ENCODE measurements around the gene SNX17. TPM values are rescaled to one million over a fixed set of nuclear protein-coding genes. Genes with fewer than 3 reads are reported as not detected.

The SNX17 gene
- total RNA-seq, 1 experiment from 2014 or later: 140 TPM

DNA sequence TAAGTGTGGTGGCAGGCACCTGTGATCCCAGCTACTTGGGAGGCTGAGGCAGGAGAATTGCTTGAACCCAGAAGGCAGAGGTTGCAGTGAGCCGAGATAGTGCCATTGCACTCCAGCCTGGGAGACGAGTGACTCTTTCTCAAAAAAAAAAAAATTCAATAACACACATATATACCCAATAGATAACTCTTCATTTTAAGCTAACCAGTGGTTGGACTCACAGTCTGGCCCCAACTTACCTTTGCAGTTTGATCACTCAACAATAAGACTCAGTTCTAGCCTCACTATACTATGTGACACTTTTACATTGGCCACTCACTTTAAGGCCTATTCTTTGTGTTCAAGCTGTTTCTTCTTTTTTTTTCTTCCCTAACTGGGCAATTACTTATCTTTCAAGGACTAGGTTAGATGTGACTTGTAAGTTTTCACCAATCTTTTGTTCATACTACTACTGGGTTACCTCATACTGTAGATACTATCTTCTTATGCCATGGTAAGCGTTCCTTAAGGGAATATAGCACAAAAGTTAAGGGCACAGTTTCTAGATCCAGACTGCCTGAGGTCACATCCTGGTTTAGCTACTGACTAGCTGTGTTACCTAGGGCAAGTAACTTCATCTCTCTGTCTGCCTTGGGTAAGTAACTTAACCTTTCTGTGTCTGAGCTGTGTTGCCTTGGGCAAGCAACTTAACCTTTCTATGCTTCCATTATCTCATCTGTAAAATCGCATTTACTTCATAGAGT, 7.6 kb upstream of the SNX17 start:
- no peak for DNase-seq (ENCODE audit: low read depth)

DNA sequence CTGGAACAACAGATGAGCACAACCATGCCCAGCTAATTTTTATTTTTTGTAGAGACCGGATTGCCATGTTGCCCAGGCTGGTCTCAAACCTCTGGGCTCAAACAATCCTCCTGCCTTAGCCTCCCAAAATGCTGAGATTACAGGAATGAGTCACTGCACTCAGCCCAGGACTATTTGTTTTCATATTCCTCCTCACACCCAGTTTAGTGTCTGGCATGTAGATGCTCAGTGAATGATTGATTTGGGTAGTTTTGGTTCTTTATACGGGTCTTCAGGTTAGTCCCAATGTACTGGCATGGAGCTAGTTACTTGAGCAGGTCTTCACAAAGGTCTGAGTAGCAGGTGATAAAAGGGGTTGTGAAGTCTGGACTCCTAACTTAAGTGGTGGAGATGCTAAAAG, 6.5 kb upstream of the SNX17 start:
- no peak for DNase-seq (ENCODE audit: low read depth)

DNA sequence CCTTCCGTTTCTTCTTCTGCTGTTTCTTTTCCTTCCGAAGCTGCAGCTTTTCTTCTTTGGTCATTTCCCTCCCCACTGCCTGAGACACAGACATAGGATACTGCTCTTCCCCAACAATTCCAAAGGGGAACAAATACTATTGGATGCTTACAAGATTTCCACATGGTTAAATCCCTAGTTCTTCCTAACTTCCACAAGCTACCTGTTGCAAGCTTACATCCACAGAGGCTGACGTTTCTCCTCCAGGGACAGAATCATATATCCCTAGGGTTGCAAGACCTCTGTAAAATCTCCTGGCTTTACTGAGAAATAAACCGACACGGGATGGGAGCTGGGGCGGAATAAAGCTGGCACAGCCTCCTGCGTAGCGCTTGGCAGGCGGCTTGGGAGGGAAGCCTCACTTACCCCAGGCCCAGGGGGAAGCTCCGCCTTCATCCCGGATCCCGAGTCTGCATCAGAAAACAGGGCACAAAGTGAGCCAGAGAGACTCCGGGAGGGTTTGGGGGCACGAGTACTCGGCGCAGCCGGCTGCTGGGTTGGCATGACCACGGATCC, 868 bp upstream of the SNX17 start:
- no peak for DNase-seq (ENCODE audit: low read depth)

DNA sequence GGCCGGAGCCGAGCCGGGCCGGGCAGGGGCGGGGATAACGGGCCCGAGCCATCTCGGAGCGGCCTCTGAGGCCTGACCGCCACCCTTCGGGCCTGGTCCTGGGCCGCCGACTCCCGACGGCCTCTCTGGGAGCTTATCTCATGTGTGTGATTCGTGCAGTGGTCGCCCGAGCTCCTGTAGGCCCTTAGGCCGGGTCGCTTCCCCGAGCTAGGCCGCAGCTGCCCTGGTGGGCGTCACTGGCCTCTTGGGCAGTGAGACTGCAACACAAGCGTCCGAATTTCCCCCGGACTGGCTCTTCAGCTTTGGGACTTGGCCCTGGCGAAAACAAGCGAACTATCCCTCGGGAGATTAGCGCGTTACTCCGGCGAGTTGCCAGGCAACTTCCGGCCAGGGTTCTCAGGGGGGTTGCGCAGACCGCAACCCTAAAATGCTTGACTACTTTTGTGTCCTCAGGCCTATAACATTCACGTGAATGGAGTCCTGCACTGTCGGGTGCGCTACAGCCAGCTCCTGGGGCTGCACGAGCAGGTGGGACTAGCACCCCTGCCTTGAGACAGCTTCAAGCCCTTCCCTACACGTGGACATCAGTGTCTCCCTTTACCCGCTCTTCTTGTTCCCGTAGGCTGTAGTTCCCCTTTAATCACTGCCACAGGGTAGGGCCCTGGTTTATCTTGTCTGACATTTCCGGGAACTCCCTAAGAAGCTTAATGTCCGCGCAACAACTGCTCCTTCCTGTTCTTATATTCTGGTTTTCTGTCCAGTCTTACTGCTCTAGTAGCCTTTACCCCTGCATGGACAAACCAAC, 602 bp downstream of the SNX17 start:
- DNase-seq (ENCODE audit: low read depth): peak; percentile 39

DNA sequence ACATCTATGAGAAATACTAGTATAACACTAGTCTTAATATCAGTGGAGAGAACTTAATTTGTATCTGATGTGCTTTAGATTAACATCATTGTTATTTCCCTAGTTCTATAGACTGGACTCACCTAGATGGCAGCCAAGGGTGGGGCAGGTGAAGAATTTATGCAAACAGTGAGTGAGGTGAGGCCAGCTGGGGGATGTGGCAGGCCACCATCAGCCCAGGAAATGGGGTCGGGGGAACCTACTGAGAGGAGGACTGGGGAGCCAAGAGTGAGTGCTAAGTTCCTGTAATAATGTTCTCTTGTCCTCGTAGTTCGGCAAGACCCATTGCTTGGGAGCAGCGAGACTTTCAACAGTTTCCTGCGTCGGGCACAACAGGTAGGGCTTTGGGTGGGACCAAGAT, 2.5 kb downstream of the SNX17 start:
- DNase-seq (ENCODE audit: low read depth): no peak

DNA sequence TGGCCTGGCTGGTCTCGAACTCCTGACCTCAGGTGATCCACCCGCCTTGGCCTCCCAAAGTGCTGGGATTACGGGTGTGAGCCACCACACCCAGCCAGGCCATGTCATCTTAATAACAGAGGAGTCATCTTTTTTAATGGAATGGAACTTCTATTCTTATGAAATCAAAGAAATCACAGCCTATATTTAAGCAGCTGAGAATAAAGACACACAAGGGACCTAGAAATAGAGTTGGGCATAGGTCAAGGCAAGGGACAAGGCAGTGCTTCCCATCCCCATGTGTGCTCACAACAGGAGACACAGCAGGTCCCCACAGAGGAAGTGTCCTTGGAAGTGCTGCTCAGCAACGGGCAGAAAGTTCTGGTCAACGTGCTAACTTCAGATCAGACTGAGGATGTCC, 3.2 kb downstream of the SNX17 start:
- no peak for DNase-seq (ENCODE audit: low read depth)

DNA sequence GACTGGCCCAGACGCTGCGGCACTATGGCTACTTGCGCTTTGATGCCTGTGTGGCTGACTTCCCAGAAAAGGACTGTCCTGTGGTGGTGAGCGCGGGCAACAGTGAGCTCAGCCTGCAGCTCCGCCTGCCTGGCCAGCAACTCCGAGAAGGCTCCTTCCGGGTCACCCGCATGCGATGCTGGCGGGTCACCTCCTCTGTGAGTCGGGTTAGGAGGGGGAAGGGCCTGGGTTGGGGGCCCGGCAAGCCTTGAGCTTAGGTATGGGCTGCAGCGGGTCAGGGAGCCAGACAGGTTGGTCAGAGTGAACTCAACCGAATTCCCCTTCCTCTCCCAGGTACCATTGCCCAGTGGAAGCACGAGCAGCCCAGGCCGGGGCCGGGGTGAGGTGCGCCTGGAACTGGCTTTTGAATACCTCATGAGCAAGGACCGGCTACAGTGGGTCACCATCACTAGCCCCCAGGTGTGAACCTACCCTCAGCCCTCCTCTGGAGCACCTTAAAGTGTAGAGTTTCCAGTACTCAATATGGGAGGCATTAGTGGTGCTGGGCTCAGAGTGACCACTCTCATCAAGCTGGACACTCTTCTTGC, 5.2 kb downstream of the SNX17 start:
- no peak for DNase-seq (ENCODE audit: low read depth)

DNA sequence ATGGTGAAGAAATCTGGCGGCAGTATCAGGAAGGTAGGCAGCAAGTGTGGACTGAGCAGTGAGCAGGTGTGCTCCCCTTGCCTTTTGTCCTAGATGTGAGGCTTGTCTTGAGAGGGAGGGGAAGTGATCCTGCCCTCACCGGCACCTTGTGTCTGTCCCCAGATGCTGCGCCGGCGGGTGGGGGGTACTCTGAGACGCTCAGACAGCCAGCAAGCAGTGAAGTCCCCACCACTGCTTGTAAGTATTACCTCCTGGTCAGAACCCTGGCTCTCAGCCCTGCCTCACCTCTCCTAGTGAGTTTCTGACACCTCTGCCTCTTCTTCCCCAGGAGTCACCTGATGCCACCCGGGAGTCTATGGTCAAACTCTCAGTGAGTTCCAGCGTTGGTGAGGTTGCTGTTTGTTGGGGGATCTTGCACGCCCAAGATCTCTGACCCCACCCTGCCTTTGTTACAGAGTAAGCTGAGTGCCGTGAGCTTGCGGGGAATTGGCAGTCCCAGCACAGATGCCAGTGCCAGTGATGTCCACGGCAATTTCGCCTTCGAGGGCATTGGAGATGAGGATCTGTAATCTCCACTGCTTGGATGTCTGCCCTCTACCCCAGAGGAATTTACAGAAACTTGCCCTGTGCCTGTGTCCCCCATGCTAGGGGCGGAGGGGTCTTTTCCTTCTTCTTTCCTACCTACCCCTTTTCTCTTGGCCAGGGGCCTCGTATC, 5.9 kb downstream of the SNX17 start:
- DNase-seq (ENCODE audit: low read depth): no peak

DNA sequence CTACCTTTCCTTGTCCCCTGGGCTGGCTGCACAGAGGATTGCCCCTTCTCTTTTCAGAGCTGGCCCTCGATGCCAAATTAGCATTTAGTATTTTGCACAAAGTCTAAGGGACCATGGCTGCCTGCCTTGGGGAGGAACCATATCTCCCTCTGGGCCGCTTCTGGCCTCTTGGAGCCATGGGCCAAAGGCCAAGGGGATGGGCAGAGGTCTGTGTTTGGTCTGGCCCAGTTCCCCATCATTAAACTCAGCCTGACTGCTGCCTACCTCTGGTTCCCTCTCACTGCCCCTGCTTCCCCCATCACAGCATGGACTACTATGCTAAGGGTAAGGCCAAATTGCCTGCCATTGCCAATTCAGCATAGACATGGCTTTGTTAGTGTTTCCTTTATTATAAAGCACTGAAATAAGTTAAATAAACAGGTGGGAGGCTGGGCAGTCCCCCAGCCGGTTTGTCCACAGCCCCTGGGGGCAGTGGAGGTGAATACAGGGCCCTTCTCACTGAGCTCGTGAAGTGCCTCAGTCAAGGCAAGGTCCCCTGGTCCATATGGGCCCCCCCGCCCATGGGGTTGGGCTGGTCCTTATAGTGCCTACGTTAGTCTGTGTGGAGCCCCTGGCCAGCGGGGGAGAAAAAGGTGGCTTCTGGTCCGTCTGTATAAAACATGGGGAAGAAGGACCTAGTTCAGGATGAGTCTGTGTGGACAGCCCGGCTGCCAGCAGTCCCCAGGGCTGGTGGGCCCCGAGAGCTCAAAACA, 6.6 kb downstream of the SNX17 start:
- no peak for DNase-seq (ENCODE audit: low read depth)

DNA sequence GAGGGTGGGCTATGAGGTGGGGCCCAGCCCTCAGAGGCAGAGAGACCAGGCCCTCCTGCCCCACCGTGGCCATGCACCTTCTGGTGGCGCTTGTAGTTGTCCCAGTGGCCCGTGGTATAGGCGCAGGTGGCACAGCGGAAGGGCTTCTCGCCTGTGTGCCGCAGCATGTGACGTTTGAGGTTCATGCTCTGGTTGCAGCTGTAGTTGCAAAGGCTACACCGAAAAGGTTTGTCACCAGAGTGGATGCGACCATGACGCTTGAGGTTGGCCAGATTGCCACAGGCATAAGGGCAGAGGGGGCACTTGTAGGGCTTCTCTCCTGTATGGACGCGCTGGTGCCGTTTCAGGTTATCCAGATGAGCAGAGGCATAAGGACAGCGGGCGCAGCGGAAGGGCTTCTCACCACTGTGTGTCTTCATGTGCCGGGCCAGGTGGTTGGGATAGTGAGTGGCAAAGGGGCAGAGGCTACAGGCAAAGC, 7.2 kb downstream of the SNX17 start:
- DNase-seq (ENCODE audit: low read depth): no peak

DNA sequence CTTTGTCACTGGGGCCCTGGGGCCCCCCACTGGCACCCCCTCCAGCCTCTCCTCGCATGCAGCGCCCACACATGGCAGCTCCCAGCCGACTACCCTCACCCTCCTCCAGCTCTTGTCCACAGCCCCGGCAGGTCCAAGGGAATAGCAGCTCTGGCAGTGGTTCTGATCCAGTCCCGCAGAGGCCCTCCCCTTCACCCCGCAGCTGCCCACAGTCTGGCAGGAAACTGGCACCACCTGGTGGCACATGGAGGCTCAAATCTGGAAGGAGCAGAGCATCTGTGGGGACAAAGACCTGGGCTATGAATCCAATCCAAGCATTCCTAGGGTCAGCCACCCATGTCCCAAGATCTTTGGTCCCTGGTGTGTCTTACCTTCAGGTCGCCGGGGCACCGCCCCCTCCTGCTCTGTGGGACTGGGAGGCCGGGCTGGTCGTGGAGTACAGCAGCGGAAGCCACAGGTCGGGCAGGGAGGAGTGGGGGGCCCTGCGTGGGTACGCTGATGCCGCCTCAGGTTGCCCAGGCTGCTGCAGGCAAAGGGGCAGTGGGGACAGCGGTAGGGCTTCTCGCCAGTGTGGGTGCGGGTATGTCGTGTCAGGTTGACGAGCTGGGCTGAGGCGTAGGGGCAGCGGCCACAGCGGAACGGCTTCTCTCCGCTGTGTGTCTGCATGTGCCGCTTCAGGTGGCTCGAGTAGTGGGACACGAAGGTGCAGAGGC, 7.8 kb downstream of the SNX17 start:
- DNase-seq (ENCODE audit: low read depth): no peak

DNA sequence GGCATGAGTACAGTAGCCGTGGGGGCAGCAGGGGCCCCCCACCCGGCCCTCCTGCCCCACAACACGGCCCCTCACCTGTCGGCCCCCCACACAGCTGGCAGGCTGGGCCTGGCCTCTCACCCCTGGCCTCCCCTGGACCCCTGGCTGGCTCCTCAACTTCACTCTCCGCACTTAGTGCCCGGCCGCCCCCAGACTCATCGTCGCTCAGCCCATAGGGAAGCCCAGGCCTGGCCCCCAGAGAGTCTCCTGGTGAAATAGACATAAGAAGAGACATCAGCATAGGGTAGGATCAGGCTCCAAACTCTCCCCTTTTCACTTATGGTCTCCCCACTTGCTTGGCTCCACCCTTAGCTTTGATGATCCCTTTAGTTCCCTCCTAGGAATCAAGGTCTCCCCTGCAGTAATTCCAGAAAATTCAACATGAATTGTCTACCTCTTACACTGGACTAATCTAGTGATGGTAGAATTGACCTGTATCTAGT, 8.4 kb downstream of the SNX17 start:
- DNase-seq (ENCODE audit: low read depth): no peak

DNA sequence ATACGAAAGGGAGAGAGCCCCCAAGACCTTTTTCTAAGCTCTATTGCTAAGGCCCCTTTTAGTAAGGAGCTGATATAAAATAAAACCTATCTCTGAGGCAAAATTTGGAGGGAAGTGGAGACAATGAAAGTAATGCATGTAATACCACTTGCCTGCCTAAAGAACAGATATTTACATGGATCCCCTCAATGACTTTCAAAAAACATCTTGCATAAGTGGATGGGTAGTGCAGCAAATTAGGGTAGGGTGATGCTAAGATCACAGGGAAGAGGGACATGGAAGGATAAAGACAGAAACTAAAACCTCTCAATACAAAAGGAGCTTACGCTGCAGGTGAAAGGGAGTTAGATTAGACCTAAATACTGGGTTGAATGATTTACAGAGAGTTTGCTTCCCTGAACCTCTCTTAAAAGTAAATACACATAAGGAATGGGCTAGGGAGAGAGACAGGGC, 9.0 kb downstream of the SNX17 start:
- no peak for DNase-seq (ENCODE audit: low read depth)

DNA sequence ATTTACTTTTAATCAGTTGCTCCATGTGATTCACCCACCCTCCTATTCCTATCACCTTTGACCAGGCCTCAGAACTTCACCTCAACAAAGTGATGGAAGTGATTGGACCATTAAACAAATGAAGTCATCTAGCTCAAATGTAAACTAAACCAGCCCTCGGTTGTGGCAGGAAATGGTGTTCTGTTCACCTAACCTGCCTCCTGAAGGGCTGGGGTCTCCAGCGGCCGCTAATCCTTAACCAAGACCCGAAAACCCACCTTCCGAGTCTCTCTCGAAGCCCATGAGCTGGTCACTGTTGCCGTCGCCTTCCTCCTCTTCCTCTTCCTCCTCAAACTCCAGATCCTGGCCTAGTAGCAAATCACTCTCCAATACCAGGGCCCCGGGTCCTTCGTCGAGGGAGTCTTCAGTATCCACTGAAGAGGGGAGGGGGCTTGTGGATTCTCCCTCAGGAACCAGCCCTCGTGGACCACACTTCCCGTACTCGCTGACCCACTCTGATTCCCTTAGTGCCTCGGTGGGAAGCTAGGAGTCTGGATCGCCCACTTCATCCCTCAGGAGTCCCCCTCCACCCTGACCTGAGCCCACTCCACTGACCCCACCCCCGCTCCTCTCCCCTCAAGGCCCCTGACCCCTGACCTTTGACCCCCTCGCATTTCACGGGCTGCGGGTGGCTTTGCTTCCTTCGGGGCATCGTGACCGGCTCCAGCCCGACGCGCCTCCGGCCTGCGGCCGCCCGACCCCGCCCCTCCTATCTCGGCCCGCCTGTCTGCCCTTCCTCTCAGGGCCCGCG, 9.6 kb downstream of the SNX17 start:
- no peak for DNase-seq (ENCODE audit: low read depth)

DNA sequence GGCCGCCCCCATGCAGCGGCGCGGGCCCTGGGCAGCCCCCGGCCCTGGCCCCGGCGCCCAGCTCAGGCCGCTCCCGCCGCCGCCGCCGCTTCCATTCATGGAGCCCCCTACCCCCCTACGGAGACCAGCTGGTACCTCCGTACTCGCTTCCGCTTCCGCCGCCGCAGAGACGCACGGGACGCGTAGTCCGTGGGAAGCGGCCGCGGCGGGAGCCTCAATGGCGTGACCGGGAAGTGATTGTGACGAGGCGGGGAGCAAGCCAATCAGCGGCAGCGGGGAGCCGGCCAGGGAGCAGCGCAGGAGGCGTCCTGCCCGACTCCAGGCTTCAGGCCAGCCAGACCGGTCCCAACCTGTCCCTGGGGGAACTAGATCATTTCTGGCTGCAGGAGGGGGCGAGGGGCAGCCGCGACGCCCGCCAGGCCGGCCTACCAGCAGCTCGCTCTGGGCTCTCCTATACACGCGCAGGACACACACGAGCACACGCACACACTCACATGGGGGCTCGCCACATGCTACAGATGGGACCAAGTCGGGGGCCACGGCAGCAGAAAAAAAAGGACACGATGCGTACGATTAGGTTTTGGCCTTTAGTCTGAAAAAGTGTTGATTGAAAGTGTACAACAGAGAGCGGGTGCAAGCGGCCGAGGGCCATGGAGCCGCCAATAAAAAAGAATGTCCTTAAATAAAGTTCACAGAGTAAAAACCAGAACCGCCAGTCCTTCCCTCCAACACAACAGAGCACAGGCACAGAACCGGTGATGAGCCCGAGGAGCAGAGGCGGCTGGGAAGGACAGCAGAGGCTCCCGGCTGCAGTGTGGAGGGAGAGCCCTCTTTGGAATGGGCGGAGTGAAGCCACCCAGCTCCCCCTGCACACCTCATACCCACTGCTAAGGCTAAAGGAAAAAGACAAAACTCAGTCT, 10.5 kb downstream of the SNX17 start, which contains the start of gene ZNF513:
Gene ZNF513 (minus strand): TSS at position 109 of the 920 bp plus-strand sequence. CDS start 208 bp downstream, outside the sequence.
- peak; percentile 40 for DNase-seq (ENCODE audit: low read depth)

DNA sequence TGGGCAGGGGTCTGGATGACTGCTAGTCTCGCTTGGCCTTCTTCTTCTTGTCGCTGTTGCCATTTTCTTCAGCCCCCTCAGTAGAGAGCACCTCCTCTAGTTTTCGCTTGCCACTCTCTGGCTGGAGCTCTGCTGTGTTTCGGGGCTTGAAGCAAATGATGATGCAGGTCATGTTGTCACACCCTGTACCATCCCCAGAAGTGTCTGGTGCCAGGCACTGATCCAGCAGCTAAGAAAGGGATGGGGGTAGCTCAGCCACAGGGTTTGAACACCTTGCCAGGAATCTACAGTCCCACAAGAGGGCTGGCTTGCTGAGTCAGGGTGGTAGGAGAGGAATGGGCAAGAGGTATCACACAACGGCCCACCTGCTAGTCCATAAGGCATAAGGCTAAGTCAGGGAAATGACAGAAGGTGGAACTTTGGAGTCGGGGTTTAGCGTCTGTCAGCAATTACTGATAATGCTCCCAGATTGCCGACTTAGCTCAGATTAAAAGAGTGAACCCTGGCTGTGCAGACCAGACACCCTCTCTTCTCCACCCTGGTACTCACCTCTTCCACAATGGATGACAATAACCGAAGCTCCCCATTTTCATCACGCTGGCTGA, 11.3 kb downstream of the SNX17 start:
- DNase-seq (ENCODE audit: low read depth): no peak

All from HT1080 (cell line).